Occipital lobe (tissue), 2 donors: Measurements from ENCODE around the gene CHODL. TPM values are rescaled to one million over a fixed set of nuclear protein-coding genes. Genes with fewer than 3 reads are reported as not detected.

ENCODE experiments used
- DNase-seq: peaks from one replicate; lab custom pipeline; 2025; lab: John Stamatoyannopoulos, UW
- total RNA-seq: library from RNA; depleted of rRNA; stranded (reverse); fragments of >200 nt; gene quantifications from one replicate; pipeline ENCODE4 v1.2.3, GENCODE V29; 2014

The CHODL gene
- total RNA-seq, 1 donor from 2014 or later: 1.4 TPM

DNA sequence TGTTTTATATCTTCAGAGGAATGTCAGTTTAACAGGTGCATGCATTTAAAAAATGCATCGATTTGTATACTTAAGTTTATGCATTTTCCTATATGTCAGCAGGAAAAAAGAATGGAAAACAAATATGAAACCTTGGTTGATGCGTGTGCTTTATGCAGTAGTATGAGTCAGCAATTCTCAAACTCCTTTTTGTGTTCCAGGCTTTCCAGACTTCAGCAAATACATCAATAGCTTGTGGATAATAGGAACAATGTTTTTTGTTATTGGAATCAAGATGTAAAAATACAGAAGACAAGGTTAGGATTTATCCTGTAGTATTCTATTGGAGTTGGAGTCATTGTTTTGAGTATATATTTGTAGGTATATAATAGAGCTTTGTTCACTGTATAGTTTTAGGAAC, 45.2 kb downstream of the CHODL start:
- no peak for DNase-seq

DNA sequence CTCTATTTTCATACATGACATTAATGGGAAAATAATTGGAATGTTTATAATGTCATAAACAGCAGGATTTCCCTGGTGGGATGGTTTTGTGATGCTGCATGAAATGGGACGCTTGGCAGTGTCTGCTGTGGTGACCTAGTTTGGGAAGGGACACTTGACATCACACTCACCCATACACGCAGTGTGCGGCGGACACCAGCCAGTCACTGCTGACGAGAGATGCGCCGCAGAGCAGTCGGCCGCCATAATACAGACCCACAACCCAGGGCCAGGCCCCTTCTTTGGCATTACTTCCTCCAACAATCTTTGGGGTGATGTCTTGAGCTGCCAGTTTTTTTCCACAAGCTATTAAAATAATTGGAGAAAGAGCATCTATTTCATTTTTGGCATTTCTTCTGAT, 49.5 kb downstream of the CHODL start:
- no peak for DNase-seq

DNA sequence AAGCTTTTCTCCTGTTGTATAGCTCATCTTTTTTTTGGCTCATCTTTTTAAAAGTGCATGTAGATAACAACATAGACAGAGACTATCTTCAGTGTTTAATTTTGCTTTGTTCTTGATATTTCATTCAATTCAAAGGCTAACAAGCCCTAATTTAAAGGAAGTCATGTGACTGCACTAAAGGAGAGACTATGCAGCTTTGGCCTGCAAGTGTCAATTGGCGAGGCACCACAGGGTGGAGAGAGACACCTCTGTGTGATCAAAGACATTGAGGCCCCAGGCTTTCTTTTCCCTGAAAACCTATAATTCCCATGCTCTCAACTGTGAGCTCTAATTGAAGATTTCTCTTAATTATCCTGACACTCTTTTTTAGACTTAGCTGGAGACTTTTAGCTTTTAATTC, 53.6 kb downstream of the CHODL start:
- DNase-seq: no peak

Other genes with a start within 250 kb of the CHODL start
- not detected for gene TMPRSS15, start 159.0 kb downstream of the CHODL start, total RNA-seq